Duodenal mucosa (tissue), 2 donors: ENCODE measurements around the gene TNN.
"Not testable (repeated sequence)": the region's sequence is repeated elsewhere in the genome, so short reads cannot be mapped to it uniquely, and the experiment has no call there.

ENCODE experiments used
- H3K27ac ChIP-seq: one replicate; pipeline ENCODE4 v1.7.0; 2013; ENCODE audit warnings: low read depth, low read length
- H3K27me3 ChIP-seq, 2 donors: one replicate each; pipeline ENCODE4 v1.7.0; 2013; ENCODE audit warnings: low read length in 2 of 2, control low read depth in 1 of 2; ENCODE audit not compliant: insufficient read depth in 2 of 2, control insufficient read depth in 1 of 2
- H3K36me3 ChIP-seq, 2 donors: one replicate each; pipeline ENCODE4 v1.7.0; 2013; ENCODE audit warnings: low read length in 2 of 2, control low read depth in 1 of 2; ENCODE audit not compliant: insufficient read depth in 2 of 2, control insufficient read depth in 1 of 2
- H3K4me1 ChIP-seq, 2 donors: one replicate each; pipeline ENCODE4 v1.7.0; 2013; ENCODE audit warnings: low read length in 2 of 2, control low read depth in 1 of 2; ENCODE audit not compliant: insufficient read depth in 2 of 2, control insufficient read depth in 1 of 2
- H3K4me3 ChIP-seq, 2 donors: one replicate each; pipeline ENCODE4 v1.7.0; 2013; ENCODE audit warnings: low read length in 2 of 2, low read depth in 1 of 2
- H3K9ac ChIP-seq, 2 donors: one replicate each; pipeline ENCODE4 v1.7.0; 2013; ENCODE audit warnings: low read length in 2 of 2, low read depth in 1 of 2
- H3K9me3 ChIP-seq, 2 donors: one replicate each; pipeline ENCODE4 v1.7.0; 2013; ENCODE audit warnings: low read length in 2 of 2, control low read depth in 1 of 2; ENCODE audit not compliant: control insufficient read depth in 1 of 2

Gene TNN

GRCh38 chr1:175067362-175068106, at the start of gene TNN:
TSS of gene TNN (plus strand) at chr1:175067833. CDS start at chr1:175077419, 9,586 bp downstream.
- Histone ChIP-seq H3K9me3 (no peaks in the 10 kb centered on the region), H3K4me1 (no peaks in the 10 kb centered on the region), H3K36me3 (no peaks in the 10 kb centered on the region), H3K27ac (no peak within 1 kb of the TSS), H3K9ac (no peak within 1 kb of the TSS), H3K27me3 (no peaks in the 10 kb centered on the region), H3K4me3 (no peak within 1 kb of the TSS)

- H3K4me1 ChIP-seq: peaks cover 0 to 6% of the 10 kb centered on the region in 2 donors
- H3K27me3 ChIP-seq: no peaks in the 10 kb centered on the region
- no peaks in the 10 kb centered on the region for H3K9me3 ChIP-seq
- H3K9ac ChIP-seq: no peak overlapping the region
- H3K36me3 ChIP-seq: peaks cover 11 to 32% of the 10 kb centered on the region in 2 donors
- H3K27ac ChIP-seq: no peak overlapping the region
- no peak overlapping the region for H3K4me3 ChIP-seq
These were observed 48.1 kb upstream of the TNN start for GRCh38 chr1:175019524-175019923.

- peak within 1 kb of the TSS; percentile 92 to 96 for H3K9ac ChIP-seq
- H3K4me3 ChIP-seq: peak within 1 kb of the TSS; percentile 96 to 100
These were observed 44.4 kb upstream of the TNN start, which contains the start of gene MRPS14 for GRCh38 chr1:175023043-175023921. TSS of gene MRPS14 (minus strand) at chr1:175023425. CDS start at chr1:175023408, 17 bp downstream.

GRCh38 chr1:175023922-175024242, 43.8 kb upstream of the TNN start:
- H3K4me1 ChIP-seq, H3K36me3 ChIP-seq, H3K27me3 ChIP-seq, H3K9me3 ChIP-seq: not testable (repeated sequence)
- H3K4me3 ChIP-seq: peak overlapping the region; percentile 96 to 100
- H3K9ac ChIP-seq: peak overlapping the region; percentile 64 to 92
- H3K27ac ChIP-seq: peak overlapping the region; percentile 3

More at GRCh38 chr1:175023043-175023921, 44.4 kb upstream of the TNN start, which contains the start of gene MRPS14:
- Histone ChIP-seq H3K4me1 (peaks cover 0 to 6% of the 10 kb centered on the region in 2 donors), H3K27me3 (no peaks in the 10 kb centered on the region), H3K9me3 (no peaks in the 10 kb centered on the region), H3K36me3 (peaks cover 2 to 5% of the 10 kb centered on the region in 2 donors), H3K27ac (peak within 1 kb of the TSS; percentile 54)

GRCh38 chr1:175024773-175025172, 42.9 kb upstream of the TNN start:
- Histone ChIP-seq H3K27ac (no peak overlapping the region), H3K4me1 (peaks cover 6 to 8% of the 10 kb centered on the region in 2 donors), H3K27me3 (no peaks in the 10 kb centered on the region), H3K36me3 (no peaks in the 10 kb centered on the region), H3K9me3 (no peaks in the 10 kb centered on the region), H3K4me3 (no peak overlapping the region), H3K9ac (no peak overlapping the region)

- Histone ChIP-seq H3K9me3 (no peaks in the 10 kb centered on the region), H3K4me3 (no peak overlapping the region), H3K27me3 (no peaks in the 10 kb centered on the region), H3K36me3 (no peaks in the 10 kb centered on the region), H3K27ac (no peak overlapping the region), H3K4me1 (peaks cover 0 to 7% of the 10 kb centered on the region in 2 donors), H3K9ac (no peak overlapping the region)
These were observed 33.7 kb upstream of the TNN start for GRCh38 chr1:175033953-175034352.

- no peaks in the 10 kb centered on the region for H3K27me3 ChIP-seq
These were observed 32.9 kb upstream of the TNN start for GRCh38 chr1:175034775-175035174.

GRCh38 chr1:175035865-175036264, 31.8 kb upstream of the TNN start:
- no peaks in the 10 kb centered on the region for H3K9me3 ChIP-seq
- no peak overlapping the region for H3K9ac ChIP-seq
- H3K27ac ChIP-seq: no peak overlapping the region
- H3K4me3 ChIP-seq: no peak overlapping the region
- no peaks in the 10 kb centered on the region for H3K36me3 ChIP-seq
- H3K27me3 ChIP-seq: no peaks in the 10 kb centered on the region
- H3K4me1 ChIP-seq: no peaks in the 10 kb centered on the region

More at GRCh38 chr1:175034775-175035174, 32.9 kb upstream of the TNN start:
- Histone ChIP-seq H3K9ac (no peak overlapping the region), H3K4me3 (no peak overlapping the region), H3K4me1 (no peaks in the 10 kb centered on the region), H3K36me3 (no peaks in the 10 kb centered on the region), H3K27ac (no peak overlapping the region), H3K9me3 (no peaks in the 10 kb centered on the region)

- Histone ChIP-seq H3K36me3 (no peaks in the 10 kb centered on the region), H3K27ac (no peak overlapping the region), H3K4me1 (no peaks in the 10 kb centered on the region), H3K9ac (no peak overlapping the region), H3K9me3 (no peaks in the 10 kb centered on the region), H3K4me3 (no peak overlapping the region), H3K27me3 (no peaks in the 10 kb centered on the region)
These were observed 31.2 kb upstream of the TNN start for GRCh38 chr1:175036476-175036875.

GRCh38 chr1:175037416-175037815, 30.2 kb upstream of the TNN start:
- Histone ChIP-seq H3K27ac (no peak overlapping the region), H3K9ac (no peak overlapping the region), H3K4me1 (no peaks in the 10 kb centered on the region), H3K27me3 (no peaks in the 10 kb centered on the region), H3K4me3 (no peak overlapping the region), H3K9me3 (no peaks in the 10 kb centered on the region), H3K36me3 (no peaks in the 10 kb centered on the region)
